ENCODE data around the gene CLCN6. TPM values are rescaled to one million over a fixed set of nuclear protein-coding genes. Genes with fewer than 3 reads are reported as not detected.

The CLCN6 gene
- total RNA-seq, 4 donors from 2014 or later, result 14.6 to 31.5 (median 22.7) TPM

DNA sequence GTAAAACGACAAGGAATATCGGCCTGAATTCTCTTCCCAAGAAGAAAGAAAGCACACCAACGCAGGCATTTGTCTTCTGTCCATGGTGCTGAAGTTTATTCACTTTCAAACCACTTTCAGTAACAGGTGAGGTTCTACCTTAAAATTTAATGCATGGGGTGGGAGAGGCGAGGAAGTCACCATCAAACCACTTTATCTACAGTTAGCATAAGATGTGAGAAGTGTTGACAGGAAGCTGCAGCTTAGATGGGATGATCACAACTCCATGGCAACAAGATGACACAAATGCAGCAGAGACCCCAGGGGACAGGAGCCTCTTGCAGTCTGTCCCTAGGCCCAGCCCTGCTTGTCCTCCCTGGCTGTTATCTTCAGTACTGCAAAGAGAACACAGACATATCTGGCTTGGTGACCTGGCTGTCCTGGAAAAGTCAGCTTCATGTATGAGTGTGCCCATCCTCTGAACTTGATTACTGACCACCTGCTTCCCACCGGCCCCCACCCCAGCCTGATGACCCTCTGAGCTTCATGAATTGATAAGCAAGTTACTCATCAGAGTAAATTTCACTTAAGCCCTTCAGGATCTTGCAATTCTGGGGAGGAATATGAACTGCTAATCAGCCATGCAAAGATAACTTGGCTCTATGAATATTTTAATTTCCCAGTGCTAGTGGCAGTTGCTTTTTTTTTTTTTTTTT is 39.8 kb downstream of the CLCN6 start:
- no peak overlapping the region for H3K4me3 ChIP-seq
- H3K4me1 ChIP-seq, result no peaks in the 10 kb centered on the region
- DNase-seq, result no peak
- H3K27me3 ChIP-seq, result no peaks in the 10 kb centered on the region
- H3K36me3 ChIP-seq, result no peaks in the 10 kb centered on the region
- H3K9me3 ChIP-seq, result no peaks in the 10 kb centered on the region
- no peak for TF ChIP-seq CTCF (IDR thresholded peaks at IDR 0.05)
- TF ChIP-seq POLR2A (IDR thresholded peaks at IDR 0.05), result no peak
- H3K27ac ChIP-seq, result no peak overlapping the region
- intact Hi-C loops (cut with DNase I; ENCODE audit: low total_unique reads), result no loop called here

DNA sequence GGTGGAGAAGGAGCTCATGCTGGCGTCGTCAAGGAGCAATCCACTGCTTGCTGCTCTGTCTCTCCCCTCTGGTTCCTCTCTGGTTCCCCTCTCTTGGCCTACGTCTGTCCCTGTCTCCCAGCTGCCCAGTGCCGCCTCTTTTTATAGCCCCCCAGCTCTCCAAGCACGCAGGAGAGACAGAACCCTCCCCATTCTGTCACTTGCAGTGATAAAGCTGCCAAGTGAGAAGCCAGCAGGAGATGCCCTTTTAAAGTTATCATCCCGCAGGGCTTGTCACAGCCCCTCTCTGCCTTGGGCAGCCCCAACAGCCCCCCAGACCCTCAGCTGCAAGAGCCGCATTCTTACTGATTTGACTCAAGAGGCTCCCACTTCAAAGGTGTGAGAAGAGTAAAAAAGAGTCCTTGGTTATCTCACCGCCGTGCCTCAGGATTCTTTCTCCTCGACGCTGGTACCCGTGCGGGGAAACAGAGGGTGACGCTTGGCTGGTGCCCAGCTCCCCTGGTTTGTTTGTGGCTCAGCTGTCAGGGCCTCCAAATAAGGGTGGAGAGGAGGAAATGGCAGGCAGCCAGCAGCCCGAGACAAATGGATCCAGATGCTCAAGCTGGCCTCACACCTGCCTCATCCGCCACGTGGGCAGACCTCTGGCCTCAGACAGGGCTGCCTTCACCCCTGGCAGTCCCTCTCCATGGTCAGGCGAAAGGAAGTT is 41.8 kb downstream of the CLCN6 start, which contains the start of gene NPPA:
TSS of gene NPPA (minus strand) at position 117 of the 706 bp plus-strand sequence. CDS start at position 18, 99 bp downstream.
- H3K27ac ChIP-seq, result no peak within 1 kb of the TSS
- no peaks in the 10 kb centered on the region for H3K9me3 ChIP-seq
- no peaks in the 10 kb centered on the region for H3K27me3 ChIP-seq
- H3K36me3 ChIP-seq, result no peaks in the 10 kb centered on the region
- TF ChIP-seq POLR2A (IDR thresholded peaks at IDR 0.05) (no peak), CTCF (IDR thresholded peaks at IDR 0.05) (no peak)
- no peaks in the 10 kb centered on the region for H3K4me1 ChIP-seq
- DNase-seq, result no peak
- H3K4me3 ChIP-seq, result no peak within 1 kb of the TSS
- intact Hi-C loops (cut with DNase I; ENCODE audit: low total_unique reads), result no loop called here

GRCh38 chr1:11848373-11848700 is 42.3 kb downstream of the CLCN6 start:
- TF ChIP-seq CTCF (IDR thresholded peaks at IDR 0.05) (no peak), POLR2A (IDR thresholded peaks at IDR 0.05) (no peak)
- H3K4me1 ChIP-seq, result no peaks in the 10 kb centered on the region
- no peak overlapping the region for H3K27ac ChIP-seq
- intact Hi-C loops (cut with DNase I; ENCODE audit: low total_unique reads), result no loop called here
- H3K36me3 ChIP-seq, result no peaks in the 10 kb centered on the region
- no peak for DNase-seq
- no peaks in the 10 kb centered on the region for H3K27me3 ChIP-seq
- no peak overlapping the region for H3K4me3 ChIP-seq
- H3K9me3 ChIP-seq, result no peaks in the 10 kb centered on the region

GRCh38 chr1:11850156-11850555 is 44.2 kb downstream of the CLCN6 start:
- no peaks in the 10 kb centered on the region for H3K4me1 ChIP-seq
- no peaks in the 10 kb centered on the region for H3K36me3 ChIP-seq
- H3K4me3 ChIP-seq, result no peak overlapping the region
- H3K9me3 ChIP-seq, result no peaks in the 10 kb centered on the region
- no peak for DNase-seq
- H3K27ac ChIP-seq, result no peak overlapping the region
- no peaks in the 10 kb centered on the region for H3K27me3 ChIP-seq
- intact Hi-C loops (cut with DNase I; ENCODE audit: low total_unique reads), result no loop called here
- no peak for TF ChIP-seq POLR2A (IDR thresholded peaks at IDR 0.05)
- TF ChIP-seq CTCF (IDR thresholded peaks at IDR 0.05), result no peak

- TF ChIP-seq POLR2A (IDR thresholded peaks at IDR 0.05) (no peak), CTCF (IDR thresholded peaks at IDR 0.05) (no peak)
- no peaks in the 10 kb centered on the region for H3K9me3 ChIP-seq
- DNase-seq, result no peak
- intact Hi-C loops (cut with DNase I; ENCODE audit: low total_unique reads), result no loop called here
- H3K4me1 ChIP-seq, result no peaks in the 10 kb centered on the region
- H3K36me3 ChIP-seq, result no peaks in the 10 kb centered on the region
- H3K4me3 ChIP-seq, result no peak overlapping the region
- no peak overlapping the region for H3K27ac ChIP-seq
- no peaks in the 10 kb centered on the region for H3K27me3 ChIP-seq
These were observed 45.2 kb downstream of the CLCN6 start for GRCh38 chr1:11851180-11851579.

Data from uterus (tissue), 4 donors.